ENCODE measurements around the gene LIPC.

Gene LIPC

DNA sequence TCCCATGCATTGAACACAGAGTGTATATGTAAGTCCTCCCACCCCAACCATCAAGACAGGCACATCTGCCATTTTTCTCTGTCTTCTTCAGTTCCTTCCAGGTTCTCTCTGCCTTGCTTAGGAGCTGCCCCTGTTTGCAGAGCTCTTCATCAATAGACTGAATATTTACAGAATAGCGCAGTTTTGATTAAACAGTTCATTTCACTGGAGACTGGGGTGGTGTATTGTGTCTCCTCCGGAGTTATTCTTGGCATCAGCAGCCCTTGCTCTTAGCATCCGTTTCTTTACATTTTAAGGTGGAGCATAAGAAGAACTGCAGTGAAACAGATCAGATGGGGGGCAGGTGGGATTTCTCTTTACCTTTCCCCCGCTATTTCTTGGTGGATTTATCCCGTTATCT, 87.7 kb downstream of the LIPC start:
- no peak for DNase-seq (ENCODE audit: low spot score)

DNA sequence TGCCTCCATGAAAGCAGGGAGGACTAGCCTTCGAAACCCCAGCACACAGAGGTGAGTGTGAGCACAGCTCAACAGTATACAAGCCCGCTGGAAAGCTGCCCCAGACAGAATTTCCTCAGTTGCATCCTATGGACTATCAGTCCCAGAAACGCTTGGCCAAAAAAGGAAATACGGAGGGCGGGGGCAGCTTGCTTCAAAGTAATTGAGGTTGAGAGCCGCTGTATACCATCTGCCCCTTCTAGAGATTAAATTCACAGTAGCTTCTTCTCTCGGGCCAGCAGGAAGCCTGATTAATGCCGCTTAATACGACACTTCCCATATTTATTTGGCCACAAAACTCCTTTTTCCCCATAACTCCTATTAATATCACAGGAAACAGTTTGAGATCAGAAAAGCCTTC, 88.7 kb downstream of the LIPC start:
- no peak for DNase-seq (ENCODE audit: low spot score)

DNA sequence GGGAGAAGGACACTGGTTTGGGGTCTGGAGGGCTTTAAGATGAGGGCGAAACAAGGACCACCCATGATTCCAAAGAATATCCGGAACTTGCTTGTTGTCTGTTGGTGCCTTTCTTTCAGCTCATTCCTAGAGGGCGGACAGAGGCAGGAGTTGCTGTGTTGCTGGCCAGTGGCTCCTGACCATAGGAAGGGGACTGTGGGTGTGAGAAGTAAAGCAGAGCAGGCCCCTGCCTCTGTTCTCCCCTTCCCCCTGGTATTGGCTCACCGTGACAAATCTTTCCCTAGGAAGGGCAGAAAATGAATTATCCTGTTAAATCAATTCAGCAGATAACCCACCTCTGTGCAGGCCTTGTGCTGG, 89.1 kb downstream of the LIPC start:
- DNase-seq (ENCODE audit: low spot score) = no peak

DNA sequence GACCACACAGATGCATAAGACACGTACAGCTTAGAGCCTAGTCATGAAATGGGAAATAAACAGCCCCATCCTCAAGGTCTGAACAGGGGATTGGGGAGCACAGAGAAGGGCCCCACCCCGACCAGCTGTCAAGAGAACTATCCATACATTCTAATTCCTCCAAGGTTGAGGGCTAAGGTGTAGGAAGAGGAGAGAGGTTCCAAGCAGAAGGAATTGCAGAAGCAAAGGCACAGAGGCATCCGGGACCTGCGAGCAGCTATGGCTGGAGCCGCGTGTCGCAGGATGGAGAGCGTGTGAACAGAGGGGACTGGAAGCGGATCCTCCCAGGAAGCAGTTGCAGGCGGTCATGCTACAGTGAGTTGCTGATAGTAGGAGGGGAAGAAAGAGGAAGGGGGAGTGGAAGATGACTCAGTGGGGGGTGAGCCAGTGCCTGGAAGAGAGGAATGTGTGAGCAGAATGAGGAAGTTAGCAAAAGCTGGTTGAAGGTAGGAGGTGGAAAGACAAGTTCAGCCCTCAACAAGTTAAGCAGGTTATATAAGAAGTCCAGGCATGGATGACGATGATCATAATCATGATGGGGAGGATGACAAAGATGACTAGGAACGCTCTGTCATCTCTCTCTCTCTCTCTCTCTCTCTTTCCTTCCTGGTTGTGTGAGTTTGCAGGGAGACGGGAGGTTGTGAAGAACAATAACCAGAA, 89.7 kb downstream of the LIPC start:
- no peak for DNase-seq (ENCODE audit: low spot score)

DNA sequence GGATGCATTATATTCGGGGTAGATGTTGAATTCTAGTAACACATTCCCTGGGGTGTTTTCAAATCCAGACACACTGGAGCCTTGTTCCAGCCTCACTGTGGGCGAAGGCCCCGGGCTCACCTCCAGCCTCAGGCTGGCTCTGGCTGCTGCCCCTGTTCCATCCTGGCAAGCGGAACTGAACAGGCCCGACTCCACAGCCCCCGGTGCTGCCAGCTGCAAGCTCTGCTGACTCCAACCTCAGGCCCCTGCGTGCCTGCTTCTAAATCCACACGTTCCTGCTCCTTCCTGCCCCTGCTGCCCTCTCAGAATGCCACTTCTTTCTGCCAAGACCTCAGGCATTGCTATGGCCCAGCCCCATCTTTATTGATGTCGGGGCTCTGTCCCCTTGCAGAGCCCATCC, 90.6 kb downstream of the LIPC start:
- DNase-seq (ENCODE audit: low spot score) = no peak

DNA sequence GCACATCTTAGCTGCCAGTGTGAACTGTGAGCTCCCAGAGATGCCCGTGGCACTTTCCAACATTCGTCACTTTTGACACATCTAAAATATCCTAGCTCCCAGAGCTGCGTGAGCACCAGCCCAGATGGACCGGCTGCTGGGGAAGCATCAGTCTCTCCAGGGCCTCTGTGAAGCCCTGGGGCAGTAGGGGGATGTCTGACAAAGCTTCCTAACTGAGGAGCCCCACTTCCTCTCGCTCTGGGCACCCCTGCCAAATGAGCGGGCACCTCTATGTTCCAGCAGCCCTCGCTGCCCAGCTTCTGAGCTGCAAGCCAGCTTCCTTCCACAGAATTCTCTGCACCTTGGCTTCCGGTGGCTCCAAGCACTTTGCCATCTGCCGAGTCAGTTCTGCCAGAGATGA, 91.1 kb downstream of the LIPC start:
- DNase-seq (ENCODE audit: low spot score) = no peak

DNA sequence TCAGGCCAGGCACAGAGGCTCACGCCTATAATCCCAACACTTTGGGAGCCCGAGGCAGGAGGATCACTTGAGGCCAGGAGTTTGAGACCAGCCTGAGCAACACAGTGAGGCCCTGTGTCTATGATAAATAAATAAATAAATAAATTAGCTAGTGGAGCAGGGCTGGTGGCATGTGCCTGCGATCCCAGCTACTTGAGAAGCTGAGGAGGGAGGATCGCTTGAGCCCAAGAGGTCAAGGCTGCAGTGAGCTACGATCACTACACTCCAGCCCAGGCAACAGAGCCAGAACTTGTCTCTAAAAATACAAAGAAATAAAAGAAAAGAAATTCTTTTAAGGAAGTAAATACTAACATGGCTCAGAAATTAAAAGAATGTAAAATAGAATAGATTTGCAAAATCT, 91.8 kb downstream of the LIPC start:
- DNase-seq (ENCODE audit: low spot score) = no peak

DNA sequence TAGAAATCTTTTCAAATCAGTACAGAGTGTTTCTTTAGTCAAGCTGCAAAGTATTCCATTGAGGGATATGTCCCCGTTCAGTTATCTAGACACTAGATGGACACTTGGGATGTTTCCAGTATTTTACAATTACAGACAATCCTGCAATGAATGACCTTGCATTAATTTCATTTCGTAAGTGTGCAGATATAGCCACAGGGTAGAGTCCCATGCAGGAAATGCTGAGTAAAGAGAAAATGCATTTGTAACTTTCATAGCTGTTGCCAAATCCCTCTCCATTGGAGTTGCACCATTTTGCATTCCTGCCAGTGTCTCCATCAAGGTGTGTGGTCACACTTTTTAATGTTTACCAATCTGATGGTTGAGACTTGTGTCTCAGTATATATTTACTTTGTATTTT, 92.5 kb downstream of the LIPC start:
- no peak for DNase-seq (ENCODE audit: low spot score)

DNA sequence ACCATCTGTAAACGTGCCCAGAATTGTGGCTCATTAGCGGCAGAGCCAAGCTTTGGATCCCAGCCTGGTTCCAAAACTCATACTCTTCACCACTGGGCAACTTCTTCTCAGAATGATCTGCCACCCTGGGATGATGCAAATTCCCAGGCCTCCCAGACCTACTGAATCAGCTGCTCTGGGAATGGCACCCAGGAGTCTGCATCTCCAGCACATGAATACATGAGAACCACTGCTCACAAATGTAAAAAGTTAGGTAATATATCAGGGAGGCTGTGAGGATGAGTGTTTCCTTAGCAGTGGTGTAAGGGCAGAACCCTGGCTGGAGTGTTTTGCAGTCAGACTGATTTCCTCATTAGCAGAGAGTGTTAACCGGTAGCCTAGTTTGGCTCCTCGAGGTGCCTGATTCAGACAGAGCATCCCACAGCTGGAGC, 94.2 kb downstream of the LIPC start:
- no peak for DNase-seq (ENCODE audit: low spot score)

DNA sequence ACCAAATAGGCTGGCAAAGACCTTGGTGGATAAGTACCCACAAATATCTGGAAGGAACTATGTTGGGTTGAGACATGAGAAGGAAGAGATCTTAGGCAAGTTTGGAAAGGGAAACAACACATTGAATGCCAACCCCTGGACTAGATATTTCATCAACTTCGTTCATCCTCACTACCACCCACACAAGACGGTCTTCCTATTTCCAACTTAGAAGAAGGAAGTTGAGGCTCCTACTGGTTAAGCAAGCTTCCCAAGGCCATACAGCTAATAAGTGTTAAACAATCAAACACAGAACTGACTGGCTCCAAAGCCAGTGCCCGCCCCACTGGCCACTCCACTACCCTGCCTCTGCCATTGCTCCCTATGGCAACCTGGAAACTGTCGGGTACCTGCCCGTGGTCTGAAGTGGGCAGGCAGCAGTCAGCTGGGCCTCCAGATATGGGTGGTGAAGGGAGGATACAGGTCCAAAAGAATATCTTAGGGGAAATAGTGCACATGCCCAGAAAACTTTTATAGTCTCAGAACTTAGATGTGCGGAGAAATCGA, 94.9 kb downstream of the LIPC start:
- no peak for DNase-seq (ENCODE audit: low spot score)

DNA sequence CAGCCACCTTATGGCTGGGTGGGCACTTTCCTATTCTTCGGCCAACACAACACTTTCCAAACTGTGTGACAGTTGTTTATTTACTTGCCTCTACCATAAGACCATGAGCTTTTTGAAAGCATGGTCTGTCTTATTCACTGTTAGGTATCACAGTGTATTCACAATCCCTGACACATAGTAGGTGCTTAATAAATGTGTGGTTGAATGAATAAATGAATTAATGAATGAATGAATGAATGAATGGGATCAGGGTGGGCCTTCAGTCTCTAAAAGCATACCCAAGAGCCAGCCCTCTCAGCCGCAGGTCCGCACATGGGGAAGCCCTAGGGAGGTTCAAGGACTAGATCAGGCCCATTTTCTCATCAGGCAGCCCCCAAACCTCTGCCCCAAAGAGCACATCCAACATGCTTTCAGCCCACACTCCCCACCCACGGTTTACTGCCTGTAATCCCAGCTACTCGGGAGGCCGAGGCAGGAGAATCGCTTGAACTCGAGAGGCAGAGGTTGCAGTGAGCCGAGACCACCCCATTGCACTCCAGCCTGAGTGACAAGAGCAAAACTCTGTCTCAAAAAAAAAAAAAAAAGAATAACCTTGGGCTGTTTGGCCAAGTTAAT, 95.9 kb downstream of the LIPC start:
- DNase-seq (ENCODE audit: low spot score) = no peak

DNA sequence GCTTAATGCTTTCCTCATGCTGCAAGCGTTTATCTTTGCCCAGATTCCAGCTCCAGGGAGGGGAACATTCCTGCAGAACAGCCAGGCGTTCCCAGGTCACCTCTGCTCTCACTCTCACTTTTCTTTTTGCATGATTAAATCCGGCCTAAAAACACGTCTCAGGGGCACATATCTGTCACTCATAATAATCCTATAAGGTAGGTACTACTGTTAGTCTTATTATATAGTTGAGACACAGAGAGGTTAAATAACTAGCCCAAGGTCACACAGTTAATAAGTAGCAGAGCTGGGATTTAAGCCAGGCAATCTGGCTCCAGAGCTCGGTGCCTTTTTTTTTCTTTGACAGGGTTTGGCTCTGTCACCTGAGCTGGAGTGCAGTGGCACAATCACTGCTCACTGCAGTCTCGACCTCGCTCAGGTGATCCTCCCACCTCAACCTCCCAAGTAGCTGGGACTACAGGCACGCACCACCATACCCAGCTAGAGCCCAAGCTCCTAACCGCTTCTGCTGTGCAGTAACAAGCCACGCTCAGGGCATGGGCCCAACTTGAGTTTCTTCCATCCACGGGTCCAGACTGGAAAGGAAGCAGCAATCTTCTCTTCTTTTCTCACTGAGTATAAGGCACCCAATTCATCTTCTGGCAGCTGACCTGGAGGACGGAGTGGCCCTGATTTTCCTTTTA, 96.5 kb downstream of the LIPC start:
- DNase-seq (ENCODE audit: low spot score) = no peak

DNA sequence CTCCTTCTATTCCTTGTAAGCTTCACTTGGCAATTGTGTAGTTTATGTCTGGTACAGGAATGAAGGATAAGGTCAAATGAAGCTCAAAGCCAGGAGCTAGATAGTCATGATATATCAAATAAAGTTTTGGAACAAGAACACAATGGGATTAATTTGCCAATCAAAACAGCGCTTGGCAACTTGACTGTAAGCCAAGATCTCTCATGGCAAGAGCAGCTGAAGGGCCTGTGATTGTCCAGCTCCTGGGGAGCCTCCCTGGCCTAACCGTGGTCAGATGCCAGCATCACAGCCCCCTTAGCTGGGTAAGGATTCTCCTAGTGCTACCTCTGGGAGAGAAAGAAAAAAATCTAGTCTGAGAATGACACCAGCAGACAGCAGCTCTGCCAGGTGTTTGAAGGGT, 97.2 kb downstream of the LIPC start:
- no peak for DNase-seq (ENCODE audit: low spot score)

DNA sequence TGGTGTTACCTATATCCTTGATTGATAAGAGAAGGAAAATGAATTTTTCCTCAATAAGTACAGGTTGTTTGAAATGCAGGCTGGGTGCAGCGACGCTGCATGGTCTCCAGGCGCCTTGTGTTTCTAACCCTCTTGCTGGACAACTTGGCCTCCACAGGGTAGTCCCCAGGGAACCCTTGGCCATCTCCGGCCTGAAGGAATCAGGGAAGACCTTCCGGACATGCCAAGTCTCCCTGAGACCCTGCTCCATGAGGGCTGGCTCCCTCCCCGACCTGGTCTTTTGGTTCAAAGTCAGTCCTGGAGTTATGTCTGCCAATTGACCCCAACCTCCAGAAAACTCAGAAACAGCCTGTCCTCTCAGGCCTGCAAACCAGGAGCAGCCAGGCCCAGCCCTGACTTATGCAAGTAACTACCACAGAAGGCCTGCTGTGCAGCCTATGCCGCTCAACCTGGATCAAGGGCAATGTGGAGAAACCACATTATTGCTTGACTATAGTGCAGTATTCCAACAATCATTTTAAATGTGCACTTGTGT, 98.3 kb downstream of the LIPC start:
- DNase-seq (ENCODE audit: low spot score) = no peak

DNA sequence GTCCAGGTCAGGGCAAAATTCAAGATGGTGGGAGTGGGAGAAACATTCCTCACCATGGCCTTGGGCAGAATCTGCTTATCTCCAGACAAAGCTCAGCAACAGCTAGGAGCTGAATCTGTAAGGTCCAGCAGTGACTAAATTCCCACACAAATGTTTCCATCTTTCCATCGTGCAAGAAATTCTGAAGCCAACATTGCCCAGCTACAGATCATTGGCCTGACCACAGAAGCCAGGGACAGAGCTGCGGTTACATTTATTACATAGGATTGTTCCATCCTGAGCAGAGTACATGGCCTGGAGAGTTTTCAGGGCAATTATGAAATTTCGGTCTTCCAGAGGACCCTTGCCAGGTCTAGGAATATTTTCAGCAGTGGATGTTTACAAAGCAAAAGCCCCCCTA, 100.3 kb downstream of the LIPC start:
- DNase-seq (ENCODE audit: low spot score) = no peak

DNA sequence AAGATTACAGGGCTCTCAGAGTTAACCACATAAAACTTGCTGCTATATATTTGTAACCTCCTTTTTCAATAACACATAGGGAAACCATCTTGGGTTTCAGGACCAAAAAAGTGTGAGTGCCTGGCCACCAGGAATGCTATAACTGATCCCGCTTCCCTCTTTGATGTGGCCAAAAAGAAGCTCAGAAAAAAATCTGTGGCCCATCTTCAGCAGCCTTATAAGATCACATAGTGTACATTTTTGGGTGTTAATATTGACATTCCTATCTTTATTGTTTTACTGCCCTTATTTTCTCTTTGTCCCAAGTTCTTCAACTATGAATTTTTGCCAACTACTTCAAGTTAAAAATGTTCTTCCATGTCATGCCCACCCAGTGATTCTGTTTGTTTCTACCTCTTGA, 102.8 kb downstream of the LIPC start:
- no peak for DNase-seq (ENCODE audit: low spot score)

DNA sequence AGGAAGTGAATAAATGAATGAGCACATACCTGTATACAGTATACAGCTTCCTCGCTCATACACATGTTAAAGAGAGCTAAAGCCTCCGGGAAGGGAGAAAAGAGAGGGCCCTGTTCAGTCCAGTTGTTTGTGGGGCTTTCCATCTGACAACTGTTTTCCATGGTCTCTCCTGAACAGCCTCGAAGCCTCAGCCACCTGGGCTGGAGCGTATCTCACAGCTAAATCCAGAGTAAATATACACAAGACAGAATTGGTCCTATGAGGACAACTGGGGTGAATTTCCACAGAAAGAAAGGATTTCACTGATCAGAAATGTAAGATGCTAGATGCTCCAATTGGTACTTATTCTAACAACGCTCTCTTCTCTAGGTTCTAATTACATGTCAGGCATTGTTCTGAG, 103.5 kb downstream of the LIPC start:
- no peak for DNase-seq (ENCODE audit: low spot score)

DNA sequence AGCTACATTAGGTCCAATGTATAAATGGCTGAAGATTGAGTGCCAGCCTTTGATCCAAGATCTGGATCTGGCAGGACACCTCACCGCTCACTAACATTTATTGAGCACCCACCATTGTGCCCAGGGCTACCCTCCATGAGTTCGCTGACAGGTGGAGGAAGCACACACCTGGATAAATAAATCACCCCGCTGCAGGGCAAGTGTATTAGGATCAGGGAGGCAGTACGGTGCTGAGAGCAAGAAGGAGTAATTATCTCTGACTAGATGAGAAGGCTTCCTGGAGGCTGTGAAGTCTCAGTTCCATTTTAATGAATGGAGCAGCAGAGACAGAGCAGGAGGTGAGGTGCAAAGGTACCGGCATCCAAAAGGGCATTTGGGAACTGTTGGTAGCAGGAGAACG, 104.1 kb downstream of the LIPC start:
- DNase-seq (ENCODE audit: low spot score) = no peak

DNA sequence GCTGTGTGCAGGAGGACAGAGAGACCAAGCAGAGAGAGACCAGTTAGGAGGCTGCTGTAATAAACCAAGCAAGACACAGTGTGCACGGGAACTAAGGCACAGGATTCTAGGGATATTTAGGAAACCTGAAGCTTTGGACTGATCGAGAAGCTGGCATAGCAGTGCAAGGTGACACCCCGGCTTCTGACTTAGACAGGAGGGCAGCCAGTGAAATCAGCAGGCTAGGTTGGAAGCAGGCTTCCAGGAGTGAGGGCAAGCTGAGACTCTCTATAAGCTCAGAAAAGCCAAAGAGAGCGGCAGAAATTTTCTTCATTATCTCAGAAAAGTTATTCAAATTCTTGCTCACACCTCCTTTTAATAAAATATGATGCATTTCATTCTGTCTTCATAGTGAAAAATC, 104.6 kb downstream of the LIPC start:
- no peak for DNase-seq (ENCODE audit: low spot score)

DNA sequence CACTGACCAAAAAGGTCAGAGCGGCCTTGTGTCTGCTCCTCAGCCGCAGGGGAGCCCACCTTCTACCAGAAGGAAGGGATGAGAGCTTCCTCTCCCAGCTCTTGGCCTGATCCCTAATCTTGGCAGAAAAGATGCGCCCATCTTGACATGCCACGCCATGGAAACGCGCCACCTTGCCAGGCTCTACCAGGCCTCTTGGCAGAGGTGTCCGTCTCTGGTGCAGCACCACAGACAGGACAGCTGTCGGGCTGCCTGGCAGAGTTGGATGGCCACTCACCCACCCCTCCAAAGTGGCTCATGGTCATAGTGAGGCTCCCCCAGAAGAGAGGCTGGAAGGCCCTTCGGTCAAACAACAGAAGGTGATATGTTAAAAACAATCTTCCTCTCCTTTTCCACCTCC, 105.2 kb downstream of the LIPC start:
- DNase-seq (ENCODE audit: low spot score) = no peak

DNA sequence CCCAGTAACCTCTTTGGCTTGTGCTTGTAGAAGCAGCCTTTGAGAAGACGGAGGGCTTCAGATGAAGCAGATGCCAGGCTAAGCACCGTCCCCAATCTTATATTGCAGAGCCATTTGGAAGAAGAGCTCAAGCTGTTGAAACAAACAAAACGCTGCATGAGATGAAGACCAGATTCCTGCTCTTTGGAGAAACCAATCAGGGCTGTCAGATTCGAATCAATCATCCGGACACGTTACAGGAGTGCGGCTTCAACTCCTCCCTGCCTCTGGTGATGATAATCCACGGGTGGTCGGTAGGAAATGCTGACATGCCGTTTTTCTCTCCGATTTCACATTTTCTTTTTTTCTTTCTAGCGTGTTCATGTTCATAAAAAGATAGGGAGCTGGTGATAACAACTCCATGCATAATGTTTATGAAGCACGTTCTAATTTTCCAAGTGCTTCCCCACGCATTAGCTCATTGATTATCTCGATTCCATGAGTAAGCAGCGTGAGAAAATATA, 106.5 kb downstream of the LIPC start:
- no peak for DNase-seq (ENCODE audit: low spot score)

DNA sequence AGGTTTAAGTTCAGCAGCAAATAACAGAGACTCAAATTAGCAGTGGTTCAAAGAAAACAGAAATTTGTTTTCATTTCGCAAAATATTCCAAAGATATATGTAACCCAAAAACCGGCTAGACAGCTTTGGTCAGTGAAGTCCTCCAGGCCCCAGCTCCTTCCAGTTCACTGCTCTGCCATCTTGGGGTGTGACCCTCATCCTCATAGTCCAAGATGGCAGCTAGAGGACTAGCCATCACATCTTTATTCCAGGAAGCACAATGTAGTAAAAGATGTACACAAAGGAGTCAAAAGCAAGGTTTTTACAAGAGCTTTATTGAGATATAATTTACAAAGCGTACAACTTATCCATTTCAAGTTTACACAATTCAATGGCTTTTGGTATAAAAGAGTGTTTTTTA, 107.1 kb downstream of the LIPC start:
- DNase-seq (ENCODE audit: low spot score) = no peak

DNA sequence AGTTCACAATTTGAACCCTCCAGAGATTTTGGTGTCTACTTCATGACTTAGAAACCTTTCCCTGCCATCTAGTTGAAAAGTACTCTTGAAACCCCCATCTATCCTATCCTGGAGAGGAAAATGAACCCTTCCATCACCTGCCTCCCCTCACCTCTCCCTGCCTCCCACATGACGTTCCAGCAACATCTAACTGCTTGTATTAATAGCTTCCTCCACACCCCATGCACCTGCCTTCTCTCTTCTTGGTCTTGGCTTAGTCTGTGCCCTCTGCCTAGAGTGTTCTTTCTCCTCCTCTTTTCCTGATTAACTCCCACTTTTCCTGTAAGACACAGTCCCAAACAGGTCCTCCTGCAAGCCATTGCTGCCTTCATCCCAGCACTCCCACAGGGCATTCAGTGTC, 107.8 kb downstream of the LIPC start:
- DNase-seq (ENCODE audit: low spot score) = no peak

All from hematopoietic multipotent progenitor cell treated with erythropoietin and hydrocortisone succinate and interleukin-3 and kit ligand, for 17 days (in vitro differentiated cells).